Endothelial cell of umbilical vein (primary cell): ENCODE data around the gene C19orf44. TPM values are rescaled to one million over a fixed set of nuclear protein-coding genes. Genes with fewer than 3 reads are reported as not detected.

Experiments
- BruUV-seq: library from RNA; stranded (reverse); fragments of 400-500 nt; replicated peaks from 2 replicates; lab custom pipeline; 2021; lab: Mats Ljungman, UMichigan
- CTCF ChIA-PET: fragments of 300-600, 350-600 bp; sonication (Branson Sonifier 250); formaldehyde crosslinking; loops from one replicate; lab custom pipeline; 2021; ENCODE audit warnings: antibody characterized with exemption, inconsistent platforms; lab: Charles Lee
- POLR2A ChIA-PET: fragments of 300-600, 350-600 bp; sonication (Branson Sonifier 250); formaldehyde crosslinking; loops from one replicate; lab custom pipeline; 2021; ENCODE audit warnings: antibody characterized with exemption, inconsistent platforms; lab: Charles Lee
- DNase-seq: peaks from one replicate; pipeline ENCODE4 v3.0.0-alpha.2; 2011; ENCODE audit warnings: low read depth, low spot score
- FAIRE-seq: peaks from 2 replicates; lab custom pipeline; 2011; peaks lifted over from hg19 to GRCh38; lab: Jason Lieb, UNC
- H2AFZ ChIP-seq: 2 replicates; pipeline ENCODE4 v1.6.0; 2012; ENCODE audit warnings: low read depth, low read length, control low read depth, inconsistent platforms
- H3K27ac ChIP-seq: 2 replicates; pipeline ENCODE4 v1.5.1; 2011; ENCODE audit warnings: low read depth, mild to moderate bottlenecking, control low read depth, low read length, moderate library complexity; ENCODE audit not compliant: insufficient read depth
- H3K27me3 ChIP-seq, 2 experiments: 2 replicates each; pipeline versions ENCODE4 v1.6.0 to v1.6.1; 2011; ENCODE audit warnings: low read length in 2 of 2, mixed read lengths in 1 of 2; ENCODE audit not compliant: control insufficient read depth in 2 of 2, insufficient read depth in 2 of 2
- H3K36me3 ChIP-seq, 2 experiments: 2 replicates in 1 of 2; 3 replicates in 1 of 2; pipeline ENCODE4 v1.5.1; 2011; ENCODE audit warnings: low read length in 2 of 2, mild to moderate bottlenecking in 1 of 2, moderate library complexity in 1 of 2; ENCODE audit not compliant: control insufficient read depth in 2 of 2, insufficient read depth in 2 of 2; ENCODE audit errors: extremely low read depth in 1 of 2
- H3K4me1 ChIP-seq: 3 replicates; pipeline ENCODE4 v1.5.1; 2011; ENCODE audit warnings: mild to moderate bottlenecking, low read length; ENCODE audit not compliant: control insufficient read depth, insufficient read depth; ENCODE audit errors: extremely low read depth
- H3K4me2 ChIP-seq: 2 replicates; pipeline ENCODE4 v1.6.1; 2011; ENCODE audit warnings: low read length, control low read depth, mixed read lengths; ENCODE audit not compliant: insufficient read depth
- H3K4me3 ChIP-seq, 3 experiments: fragments of 200-600 bp in 1 of 3; sonication (generic), shearing (Covaris generic) in 1 of 3; replicated peaks in 1 of 3; 2 replicates each; pipeline ENCODE4 v1.5.1; 2011 to 2016; ENCODE audit warnings: control low read depth in 3 of 3, low read length in 3 of 3, mild to moderate bottlenecking in 2 of 3, inconsistent platforms in 1 of 3, low read depth in 1 of 3, moderate library complexity in 1 of 3; ENCODE audit not compliant: insufficient read depth in 1 of 3
- H3K79me2 ChIP-seq: 2 replicates; pipeline ENCODE4 v1.6.0; 2012; ENCODE audit warnings: low read length, inconsistent platforms; ENCODE audit not compliant: control insufficient read depth, insufficient read depth
- H3K9ac ChIP-seq: replicated peaks from 2 replicates; pipeline ENCODE3; 2011; ENCODE audit warnings: low read length, control low read depth; ENCODE audit not compliant: insufficient read depth; ENCODE audit errors: extremely low read depth
- H3K9me1 ChIP-seq: replicated peaks from 3 replicates; pipeline ENCODE4 v1.6.0; 2011; ENCODE audit warnings: mild to moderate bottlenecking, low read length; ENCODE audit not compliant: control insufficient read depth, insufficient read depth; ENCODE audit errors: extremely low read depth
- H3K9me3 ChIP-seq: replicated peaks from 2 replicates; pipeline ENCODE4 v1.5.1; 2012; ENCODE audit warnings: low read length, inconsistent platforms; ENCODE audit not compliant: control insufficient read depth, insufficient read depth
- H4K20me1 ChIP-seq: replicated peaks from 2 replicates; pipeline ENCODE3; 2011; ENCODE audit warnings: mild to moderate bottlenecking, low read length; ENCODE audit not compliant: control insufficient read depth, insufficient read depth; ENCODE audit errors: extremely low read depth
- EZH2 ChIP-seq: IDR thresholded peaks from 2 replicates; pipeline ENCODE4 v1.6.1; 2012; ENCODE audit warnings: borderline replicate concordance, low read depth, mild to moderate bottlenecking, moderate library complexity, low read length, inconsistent platforms; ENCODE audit not compliant: severe bottlenecking
- GATA2 ChIP-seq: IDR thresholded peaks from 2 replicates; pipeline ENCODE4 v1.7.0; 2011; ENCODE audit warnings: low read depth, mild to moderate bottlenecking, moderate library complexity, mixed read lengths, low read length; ENCODE audit not compliant: insufficient read length, insufficient read depth
- JUN ChIP-seq: IDR thresholded peaks from 2 replicates; pipeline ENCODE4 v1.6.1; 2011; ENCODE audit warnings: borderline replicate concordance, low read depth; ENCODE audit not compliant: insufficient read length, insufficient read depth
- MYC ChIP-seq: IDR thresholded peaks from one replicate; pipeline ENCODE4 v1.6.1; 2011; ENCODE audit warnings: mild to moderate bottlenecking, low read depth, low read length
- POLR2A ChIP-seq: IDR thresholded peaks from 2 replicates; pipeline ENCODE4 v1.6.1; 2012; ENCODE audit warnings: low read depth, mild to moderate bottlenecking, control low read depth, low read length
- POLR2AphosphoS5 ChIP-seq: IDR thresholded peaks from 2 replicates; pipeline ENCODE4 v1.6.1; 2012; ENCODE audit warnings: low read depth, mild to moderate bottlenecking, control low read depth, low read length, moderate library complexity; ENCODE audit not compliant: insufficient read depth
- dilution Hi-C: fragments of 300-500 bp; cut with MboI; formaldehyde crosslinking; loops from one replicate; pipeline ENCODE4 v1.15.0; 2019; ENCODE audit warnings: low sequenced_read_pairs; ENCODE audit not compliant: extremely low pct_ligation_motif_present
- intact Hi-C: fragments of 100-400 bp; cut with micrococcal nuclease; formaldehyde crosslinking; loops from one replicate; pipeline ENCODE4 v1.10.0; 2022
- polyA plus RNA-seq, 4 experiments: library from polyadenylated mRNA; depleted of rRNA in 3 of 4; stranded (reverse) in 3 of 4; unstranded in 1 of 4; fragments of >200 nt; gene quantifications; 2 replicates each; pipeline versions ENCODE4 v1.2.1 to v1.2.3, GENCODE V29; 2011 to 2012; ENCODE audit warnings: missing spikeins in 1 of 4
- total RNA-seq: library from RNA; stranded (reverse); gene quantifications from 2 replicates; pipeline ENCODE4 v1.2.3, GENCODE V29; 2021
- TF ChIP-seq, protein P1 (sequence below), 2 donors: IDR thresholded peaks; 1 replicate in 1 of 2; 2 replicates in 1 of 2; pipeline ENCODE4 v1.5.1; 2011; ENCODE audit warnings: low read length in 2 of 2, mild to moderate bottlenecking in 2 of 2, moderate library complexity in 2 of 2, control low read depth in 1 of 2, inconsistent platforms in 1 of 2, low read depth in 1 of 2; ENCODE audit not compliant: insufficient read depth in 1 of 2; ENCODE audit errors: extremely low read depth in 1 of 2
- TF ChIP-seq, protein P2 (sequence below): IDR thresholded peaks from 2 replicates; pipeline ENCODE4 v1.6.1; 2011; ENCODE audit not compliant: insufficient read depth, insufficient read length

Gene C19orf44
- total and polyA plus RNA-seq, 2 donors (not counting 3 experiments of a cell fraction or from before 2014, with no cell fraction given) = 3.5 to 4.3 TPM

GRCh38 chr19:16506961-16507360, 10.8 kb downstream of the C19orf44 start:
- Histone ChIP-seq H3K9me3 (no peaks in the 10 kb centered on the region), H3K4me2 (no peak overlapping the region), H3K27ac (no peak overlapping the region), H4K20me1 (no peaks in the 10 kb centered on the region), H3K4me3 (no peak overlapping the region), H3K4me1 (no peaks in the 10 kb centered on the region), H3K9me1 (no peaks in the 10 kb centered on the region), H3K79me2 (no peaks in the 10 kb centered on the region), H3K9ac (no peak overlapping the region), H2AFZ (no peak overlapping the region), H3K36me3 (peaks cover 0 to 8% of the 10 kb centered on the region in 2 experiments), H3K27me3 (no peaks in the 10 kb centered on the region)
- intact Hi-C loops = no loop called here
- no TSS peak for BruUV-seq
- dilution Hi-C loops = no loop called here
- DNase-seq = no peak
- ChIA-PET CTCF (no interaction called here), POLR2A (interaction anchor here (0.7 kb wide), 1 partner anchor 43 kb away, joined by 3 read pairs; no protein-coding TSS in a partner anchor)
- TF ChIP-seq JUN (no peak), POLR2A (no peak), GATA2 (no peak), MYC (no peak), POLR2AphosphoS5 (no peak), EZH2 (no peak)
- TF ChIP-seq, protein P1, sequence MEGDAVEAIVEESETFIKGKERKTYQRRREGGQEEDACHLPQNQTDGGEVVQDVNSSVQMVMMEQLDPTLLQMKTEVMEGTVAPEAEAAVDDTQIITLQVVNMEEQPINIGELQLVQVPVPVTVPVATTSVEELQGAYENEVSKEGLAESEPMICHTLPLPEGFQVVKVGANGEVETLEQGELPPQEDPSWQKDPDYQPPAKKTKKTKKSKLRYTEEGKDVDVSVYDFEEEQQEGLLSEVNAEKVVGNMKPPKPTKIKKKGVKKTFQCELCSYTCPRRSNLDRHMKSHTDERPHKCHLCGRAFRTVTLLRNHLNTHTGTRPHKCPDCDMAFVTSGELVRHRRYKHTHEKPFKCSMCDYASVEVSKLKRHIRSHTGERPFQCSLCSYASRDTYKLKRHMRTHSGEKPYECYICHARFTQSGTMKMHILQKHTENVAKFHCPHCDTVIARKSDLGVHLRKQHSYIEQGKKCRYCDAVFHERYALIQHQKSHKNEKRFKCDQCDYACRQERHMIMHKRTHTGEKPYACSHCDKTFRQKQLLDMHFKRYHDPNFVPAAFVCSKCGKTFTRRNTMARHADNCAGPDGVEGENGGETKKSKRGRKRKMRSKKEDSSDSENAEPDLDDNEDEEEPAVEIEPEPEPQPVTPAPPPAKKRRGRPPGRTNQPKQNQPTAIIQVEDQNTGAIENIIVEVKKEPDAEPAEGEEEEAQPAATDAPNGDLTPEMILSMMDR (IDR thresholded peaks at IDR 0.05; ENCODE audit: extremely low read depth in 1 of 2, insufficient read depth in 1 of 2, low read depth in 1 of 2, low read length in 2 of 2) = no peak
- TF ChIP-seq, protein P2, sequence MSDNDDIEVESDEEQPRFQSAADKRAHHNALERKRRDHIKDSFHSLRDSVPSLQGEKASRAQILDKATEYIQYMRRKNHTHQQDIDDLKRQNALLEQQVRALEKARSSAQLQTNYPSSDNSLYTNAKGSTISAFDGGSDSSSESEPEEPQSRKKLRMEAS = no peak
- no peak for FAIRE-seq
